K562 (cell line): ENCODE data around the gene SLC44A5. TPM values are rescaled to one million over a fixed set of nuclear protein-coding genes. Genes with fewer than 3 reads are reported as not detected.

Experiments used
- ATAC-seq: fragments of 200-7000 bp; cut with Tn5 transposase; 3 replicates; pipeline ENCODE4 v1.9.1; 2020; ENCODE audit warnings: moderate library complexity
- BruUV-seq: library from RNA; stranded (reverse); fragments of 400-500 nt; replicated peaks from 2 replicates; lab custom pipeline; 2021; lab: Mats Ljungman, UMichigan
- CTCF ChIA-PET: fragments of 300-600 bp; formaldehyde crosslinking; extraction: SDS; loops from one replicate; lab custom pipeline; 2021; ENCODE audit warnings: low intra/inter-chr PET ratio; lab: Yijun Ruan, JAX
- POLR2A ChIA-PET: fragments of 300-600, 350-650 bp; sonication (Branson Sonifier 250); formaldehyde crosslinking; extraction: SDS; loops from one replicate; lab custom pipeline; 2021; ENCODE audit warnings: antibody characterized with exemption, inconsistent platforms; lab: Yijun Ruan, JAX
- DNase-seq, 4 experiments: peaks; one replicate each; pipeline versions ENCODE4 v3.0.0 to v3.0.0-alpha.2; 2011 to 2018; ENCODE audit warnings: low spot score in 3 of 4, mixed read lengths in 3 of 4; ENCODE audit errors: extremely low read depth in 1 of 4
- FAIRE-seq: peaks from 2 replicates; lab custom pipeline; 2011; peaks lifted over from hg19 to GRCh38; lab: Jason Lieb, UNC
- H2AFZ ChIP-seq: 2 replicates; pipeline ENCODE4 v1.6.0; 2011; ENCODE audit warnings: low read depth, low read length, control low read depth, inconsistent platforms
- H3K27ac ChIP-seq: fragments of 200-600 bp; 3 replicates; pipeline ENCODE4 v1.8.0; 2011; ENCODE audit warnings: low read depth, mild to moderate bottlenecking, control low read depth, inconsistent platforms, low read length, moderate library complexity, mixed read lengths; ENCODE audit errors: extremely low read depth
- H3K27me3 ChIP-seq, 2 experiments: fragments of 300-600 bp in 1 of 2; 2 replicates in 1 of 2; 3 replicates in 1 of 2; pipeline versions ENCODE4 v1.6.0 to v1.8.0; 2011; ENCODE audit warnings: inconsistent platforms in 2 of 2, low read length in 2 of 2, mild to moderate bottlenecking in 1 of 2, mixed read lengths in 1 of 2, moderate library complexity in 1 of 2; ENCODE audit not compliant: control insufficient read depth in 2 of 2, insufficient read depth in 2 of 2
- H3K36me3 ChIP-seq: fragments of 300-600 bp; 3 replicates; pipeline ENCODE4 v1.8.0; 2011; ENCODE audit warnings: mild to moderate bottlenecking, low read length, inconsistent platforms; ENCODE audit not compliant: control insufficient read depth, insufficient read depth
- H3K4me1 ChIP-seq, 2 experiments: fragments of 200-600 bp in 1 of 2; replicated peaks in 1 of 2; 2 replicates in 1 of 2; 3 replicates in 1 of 2; pipeline versions ENCODE4 v1.5.1 to v1.8.0; 2011; ENCODE audit warnings: inconsistent platforms in 2 of 2, low read length in 2 of 2, mild to moderate bottlenecking in 1 of 2, mixed read lengths in 1 of 2, moderate library complexity in 1 of 2; ENCODE audit not compliant: control insufficient read depth in 2 of 2, insufficient read depth in 2 of 2
- H3K4me2 ChIP-seq: 2 replicates; pipeline ENCODE4 v1.6.1; 2011; ENCODE audit warnings: low read length, control low read depth, inconsistent platforms, mixed read lengths; ENCODE audit not compliant: insufficient read depth
- H3K4me3 ChIP-seq: fragments of 200-600 bp; sonication (generic), shearing (Covaris generic); 2 replicates; pipeline ENCODE4 v1.5.1; 2016; ENCODE audit warnings: control low read depth, inconsistent platforms
- H3K79me2 ChIP-seq: fragments of 200-600 bp; 3 replicates; pipeline ENCODE4 v1.8.0; 2011; ENCODE audit warnings: low read length, inconsistent platforms; ENCODE audit not compliant: control insufficient read depth, insufficient read depth
- H3K9ac ChIP-seq, 2 experiments: 2 replicates each; pipeline versions ENCODE4 v1.6.0 to v1.6.1; 2011; ENCODE audit warnings: low read depth in 2 of 2, low read length in 2 of 2, control low read depth in 1 of 2, inconsistent platforms in 1 of 2, mild to moderate bottlenecking in 1 of 2, mixed read lengths in 1 of 2; ENCODE audit not compliant: insufficient read depth in 1 of 2
- H3K9me1 ChIP-seq: one replicate; pipeline ENCODE4 v1.6.0; 2011; ENCODE audit warnings: inconsistent platforms, mild to moderate bottlenecking, low read length, moderate library complexity; ENCODE audit not compliant: control insufficient read depth, insufficient read depth
- H3K9me3 ChIP-seq: replicated peaks from 2 replicates; pipeline ENCODE4 v1.5.1; 2011; ENCODE audit warnings: low read depth, low read length, inconsistent platforms; ENCODE audit not compliant: control insufficient read depth, insufficient read depth
- H4K20me1 ChIP-seq: replicated peaks from 2 replicates; pipeline ENCODE4 v1.6.1; 2011; ENCODE audit warnings: low read length, inconsistent platforms, mixed read lengths; ENCODE audit not compliant: control insufficient read depth, insufficient read depth
- CEBPB ChIP-seq: fragments of 450-650 bp; IDR thresholded peaks from 2 replicates; pipeline ENCODE4 v1.6.1; 2016; ENCODE audit warnings: missing genetic modification characterization, missing compliant biosample characterization
- CEBPG ChIP-seq, 3 experiments: fragments of 200-800 bp in 1 of 3; sonication (Bioruptor generic) in 1 of 3; sonication (generic) in 1 of 3; formaldehyde crosslinking in 1 of 3; IDR thresholded peaks in 2 of 3; conservative IDR thresholded peaks in 1 of 3; 2 replicates each; pipeline versions ENCODE4 v1.6.1 to v1.8.0; 2016 to 2022; ENCODE audit warnings: missing compliant biosample characterization in 2 of 3, missing genetic modification characterization in 2 of 3, mild to moderate bottlenecking in 1 of 3, missing genetic modification reagents in 1 of 3
- PTRF ChIP-seq: fragments of 450-650 bp; IDR thresholded peaks from 2 replicates; pipeline ENCODE4 v1.6.1; 2016; ENCODE audit warnings: mild to moderate bottlenecking, missing genetic modification characterization, missing compliant biosample characterization
- PURB ChIP-seq: sonication (generic); formaldehyde crosslinking; IDR thresholded peaks from 2 replicates; pipeline ENCODE4 v1.9.0; 2021; ENCODE audit warnings: low read depth, mild to moderate bottlenecking, missing genetic modification reagents
- SIRT6 ChIP-seq: IDR thresholded peaks from one replicate; pipeline ENCODE4 v1.6.1; 2012; ENCODE audit warnings: low read depth, mild to moderate bottlenecking, control low read depth, inconsistent platforms, low read length, moderate library complexity
- VEZF1 ChIP-seq: fragments of 200-800 bp; sonication (Bioruptor generic); IDR thresholded peaks from 2 replicates; pipeline ENCODE4 v1.6.1; 2017; ENCODE audit warnings: missing genetic modification characterization, missing compliant biosample characterization
- ZHX1 ChIP-seq: fragments of 150-350 bp; conservative IDR thresholded peaks from 2 replicates; pipeline ENCODE4 v1.6.1; 2014; ENCODE audit warnings: low read length
- ZNF407 ChIP-seq: fragments of 450-650 bp; IDR thresholded peaks from 2 replicates; pipeline ENCODE4 v1.6.1; 2016; ENCODE audit warnings: low read depth
- ZNF57 ChIP-seq: fragments of 450-650 bp; formaldehyde crosslinking; IDR thresholded peaks from 2 replicates; pipeline ENCODE4 v1.4.0; 2020; ENCODE audit warnings: mild to moderate bottlenecking, moderate library complexity
- in situ Hi-C: fragments of 300-500 bp; cut with MboI; formaldehyde crosslinking; loops from 4 replicates; pipeline ENCODE4 v1.15.0; 2018; ENCODE audit warnings: inconsistent platforms, mixed read lengths
- intact Hi-C: fragments of 100-400 bp; cut with micrococcal nuclease; formaldehyde crosslinking; loops from 2 replicates; pipeline ENCODE4 v1.14.2; 2022
- polyA plus RNA-seq, 8 experiments: library from polyadenylated mRNA; depleted of rRNA in 4 of 8; stranded (reverse) in 5 of 8; unstranded in 3 of 8; fragments of >200 nt; fragmentation: Nextera tagmentation in 2 of 8; fragmentation: Illumina TruSeq in 1 of 8; extraction: Ambion mirVana in 2 of 8; extraction: Trizol in 1 of 8; gene quantifications; 2 replicates each; pipeline versions ENCODE4 v1.2.1 to v1.2.3, GENCODE V29; 2011 to 2014; ENCODE audit warnings: inconsistent platforms in 1 of 8, missing spikeins in 1 of 8
- total RNA-seq, 7 experiments: library from RNA; depleted of rRNA in 6 of 7; stranded (reverse); fragments of >200 nt in 6 of 7; fragmentation: Illumina TruSeq in 2 of 7; extraction: Trizol in 2 of 7; gene quantifications; 2 replicates each; pipeline versions ENCODE4 v1.2.1 to v1.2.3, GENCODE V29; 2011 to 2021; ENCODE audit warnings: low replicate concordance in 1 of 7

The SLC44A5 gene
- total and polyA plus RNA-seq, 9 of the 15 experiments (the other 6 are each of a cell fraction or from before 2014, with no cell fraction given) = 1.2 to 10.1 (median 3.2) TPM

GRCh38 chr1:75237316-75237715 is 373.6 kb downstream of the SLC44A5 start:
- ChIA-PET POLR2A (no interaction called here), CTCF (no interaction called here)
- H3K27ac ChIP-seq = no peak overlapping the region
- TF ChIP-seq PURB (CRISPR knock-in tag) (no peak), ZHX1 (no peak), CEBPB (tag) (peak; percentile 41; the same call in 1 of the 2 replicates), CEBPG (CRISPR knock-in tag; IDR thresholded peaks at IDR 0.05) (no peak), CEBPG (tag; conservative IDR thresholded peaks at IDR 0.05 in 1 of 2, IDR thresholded peaks at IDR 0.05 in 1 of 2) (peak; percentile 27 to 29; a peak in 2 of 4 replicates), VEZF1 (CRISPR knock-in tag) (no peak), ZNF57 (CRISPR knock-in tag) (no peak), PTRF (tag) (no peak), SIRT6 (no peak), ZNF407 (no peak)
- BruUV-seq = no TSS peak
- intact Hi-C loops = no loop called here
- H3K4me2 ChIP-seq = no peak overlapping the region
- no peak for ATAC-seq
- H3K4me3 ChIP-seq = no peak overlapping the region
- no peak overlapping the region for H2AFZ ChIP-seq
- H4K20me1 ChIP-seq = no peaks in the 10 kb centered on the region
- no peaks in the 10 kb centered on the region for H3K4me1 ChIP-seq
- in situ Hi-C loops = no loop called here
- H3K9ac ChIP-seq = no peak overlapping the region
- no peaks in the 10 kb centered on the region for H3K36me3 ChIP-seq
- FAIRE-seq = no peak
- H3K9me3 ChIP-seq = no peaks in the 10 kb centered on the region
- no peaks in the 10 kb centered on the region for H3K9me1 ChIP-seq
- no peak for DNase-seq
- no peaks in the 10 kb centered on the region for H3K27me3 ChIP-seq
- no peaks in the 10 kb centered on the region for H3K79me2 ChIP-seq
